Astrocyte (in vitro differentiated cells and primary cell): ENCODE measurements around the gene VPS11. TPM values are rescaled to one million over a fixed set of nuclear protein-coding genes. Genes with fewer than 3 reads are reported as not detected.
A peak's percentile ranks its signal among the peaks of the same experiment; 100 is the strongest.

Source experiments
- DNase-seq: peaks from one replicate; pipeline ENCODE4 v3.0.0-alpha.2; 2010; ENCODE audit warnings: low read depth
- FAIRE-seq: peaks from 2 replicates; lab custom pipeline; 2011; peaks lifted over from hg19 to GRCh38; lab: Jason Lieb, UNC
- H2AFZ ChIP-seq: 2 replicates; pipeline ENCODE4 v1.6.0; 2012; ENCODE audit warnings: low read depth, low read length, inconsistent platforms
- H3K27ac ChIP-seq: 2 replicates; pipeline ENCODE4 v1.5.1; 2011; ENCODE audit warnings: low read depth, low read length, inconsistent platforms
- H3K27me3 ChIP-seq: 2 replicates; pipeline ENCODE4 v1.6.0; 2011; ENCODE audit warnings: low read length, inconsistent platforms; ENCODE audit not compliant: insufficient read depth
- H3K36me3 ChIP-seq: 2 replicates; pipeline ENCODE4 v1.5.1; 2011; ENCODE audit warnings: low read length, inconsistent platforms; ENCODE audit not compliant: insufficient read depth
- H3K4me1 ChIP-seq: 2 replicates; pipeline ENCODE4 v1.5.1; 2011; ENCODE audit warnings: low read length, inconsistent platforms; ENCODE audit not compliant: insufficient read depth
- H3K4me2 ChIP-seq: 2 replicates; pipeline ENCODE4 v1.6.0; 2012; ENCODE audit warnings: low read length, inconsistent platforms
- H3K4me3 ChIP-seq: 2 replicates; pipeline ENCODE4 v1.5.1; 2011; ENCODE audit warnings: low read depth, mild to moderate bottlenecking, low read length, inconsistent platforms; ENCODE audit not compliant: insufficient read depth
- H3K79me2 ChIP-seq: 2 replicates; pipeline ENCODE4 v1.6.0; 2012; ENCODE audit warnings: mild to moderate bottlenecking, low read length, inconsistent platforms; ENCODE audit not compliant: insufficient read depth
- H3K9ac ChIP-seq: 2 replicates; pipeline ENCODE4 v1.6.0; 2012; ENCODE audit warnings: mild to moderate bottlenecking, low read length, inconsistent platforms
- H3K9me3 ChIP-seq: 2 replicates; pipeline ENCODE4 v1.5.1; 2012; ENCODE audit warnings: low read depth, mild to moderate bottlenecking, low read length, inconsistent platforms; ENCODE audit not compliant: insufficient read depth
- H4K20me1 ChIP-seq: 2 replicates; pipeline ENCODE4 v1.6.0; 2012; ENCODE audit warnings: low read length, inconsistent platforms; ENCODE audit not compliant: insufficient read depth
- H3K27ac Mint-ChIP-seq: one replicate; pipeline ENCODE4 v1.8.0; 2021; ENCODE audit warnings: mild to moderate bottlenecking, mixed read lengths; ENCODE audit not compliant: unreplicated experiment
- H3K27me3 Mint-ChIP-seq: one replicate; pipeline ENCODE4 v1.8.0; 2021; ENCODE audit warnings: low read depth, mixed read lengths; ENCODE audit not compliant: unreplicated experiment
- H3K36me3 Mint-ChIP-seq: one replicate; pipeline ENCODE4 v1.8.0; 2021; ENCODE audit warnings: low read depth, mixed read lengths; ENCODE audit not compliant: unreplicated experiment
- H3K4me1 Mint-ChIP-seq: one replicate; pipeline ENCODE4 v1.8.0; 2021; ENCODE audit warnings: low read depth, mixed read lengths; ENCODE audit not compliant: unreplicated experiment
- H3K4me3 Mint-ChIP-seq: one replicate; pipeline ENCODE4 v1.8.0; 2021; ENCODE audit warnings: mild to moderate bottlenecking, moderate library complexity, mixed read lengths; ENCODE audit not compliant: unreplicated experiment
- H3K9me3 Mint-ChIP-seq: one replicate; pipeline ENCODE4 v1.8.0; 2021; ENCODE audit warnings: mild to moderate bottlenecking, mixed read lengths; ENCODE audit not compliant: unreplicated experiment
- CTCF ChIP-seq: IDR thresholded peaks from 2 replicates; pipeline ENCODE4 v1.5.1; 2011; ENCODE audit warnings: low read depth, mild to moderate bottlenecking, inconsistent platforms, low read length, moderate library complexity; ENCODE audit not compliant: insufficient read depth
- EZH2 ChIP-seq: IDR thresholded peaks from 2 replicates; pipeline ENCODE4 v1.6.1; 2012; ENCODE audit warnings: mild to moderate bottlenecking, low read length, inconsistent platforms; ENCODE audit not compliant: insufficient read depth
- total RNA-seq: library from RNA; stranded (reverse); gene quantifications from 2 replicates; pipeline ENCODE4 v1.2.1, GENCODE V29; 2021

VPS11 gene
- total RNA-seq, 1 donor from 2014 or later, result 24.0 TPM

- FAIRE-seq, result no peak
Observed at GRCh38 chr11:119094816-119095065, 27.1 kb downstream of the VPS11 start.

GRCh38 chr11:119095066-119095880, 27.7 kb downstream of the VPS11 start:
- peak overlapping the region; percentile 75 for H3K27ac ChIP-seq
- no peak overlapping the region for H2AFZ ChIP-seq
- H3K4me1 ChIP-seq, result peaks cover 20% of the 10 kb centered on the region
- peak overlapping the region; percentile 93 for H3K9ac ChIP-seq
- H3K9me3 ChIP-seq, result no peaks in the 10 kb centered on the region
- no peak for TF ChIP-seq EZH2
- TF ChIP-seq CTCF, result no peak
- Mint-ChIP-seq H3K4me3 (peak overlapping the region; percentile 92), H3K4me1 (peaks cover 13% of the 10 kb centered on the region), H3K27ac (peak overlapping the region; percentile 47), H3K27me3 (no peaks in the 10 kb centered on the region), H3K36me3 (peaks cover 14% of the 10 kb centered on the region), H3K9me3 (no peaks in the 10 kb centered on the region)
- H3K79me2 ChIP-seq, result peaks cover 45% of the 10 kb centered on the region
- DNase-seq, result peak; percentile 97
- no peak for FAIRE-seq
- peak overlapping the region; percentile 89 for H3K4me2 ChIP-seq
- no peaks in the 10 kb centered on the region for H3K27me3 ChIP-seq
- H4K20me1 ChIP-seq, result peaks cover 29% of the 10 kb centered on the region
- H3K36me3 ChIP-seq, result peaks cover 25% of the 10 kb centered on the region
- peak overlapping the region; percentile 79 for H3K4me3 ChIP-seq

More at GRCh38 chr11:119094816-119095065, 27.1 kb downstream of the VPS11 start:
- no peaks in the 10 kb centered on the region for H3K9me3 ChIP-seq
- peaks cover 40% of the 10 kb centered on the region for H3K79me2 ChIP-seq
- Mint-ChIP-seq H3K27me3 (no peaks in the 10 kb centered on the region), H3K4me1 (peaks cover 10% of the 10 kb centered on the region), H3K4me3 (peak overlapping the region; percentile 92), H3K36me3 (peaks cover 14% of the 10 kb centered on the region), H3K9me3 (no peaks in the 10 kb centered on the region), H3K27ac (peak overlapping the region; percentile 90)
- peak overlapping the region; percentile 79 for H3K4me3 ChIP-seq
- peak overlapping the region; percentile 93 for H3K9ac ChIP-seq
- no peak overlapping the region for H2AFZ ChIP-seq
- peak; percentile 75 for DNase-seq
- peaks cover 17% of the 10 kb centered on the region for H3K4me1 ChIP-seq
- peaks cover 29% of the 10 kb centered on the region for H4K20me1 ChIP-seq
- peaks cover 23% of the 10 kb centered on the region for H3K36me3 ChIP-seq
- TF ChIP-seq CTCF, result peak; percentile 27
- no peak for TF ChIP-seq EZH2
- peak overlapping the region; percentile 89 for H3K4me2 ChIP-seq
- H3K27ac ChIP-seq, result peak overlapping the region; percentile 75
- H3K27me3 ChIP-seq, result no peaks in the 10 kb centered on the region

GRCh38 chr11:119099711-119100110, 32.1 kb downstream of the VPS11 start:
- peaks cover 14% of the 10 kb centered on the region for H3K36me3 Mint-ChIP-seq
- no peak overlapping the region for H3K27ac ChIP-seq
- no peaks in the 10 kb centered on the region for H3K27me3 ChIP-seq
- H2AFZ ChIP-seq, result no peak overlapping the region
- no peak overlapping the region for H3K4me3 ChIP-seq
- DNase-seq (no peak), FAIRE-seq (no peak)
- peaks cover 24% of the 10 kb centered on the region for H3K79me2 ChIP-seq
- no peaks in the 10 kb centered on the region for H3K27me3 Mint-ChIP-seq
- H3K4me2 ChIP-seq, result peak overlapping the region; percentile 82
- no peaks in the 10 kb centered on the region for H3K9me3 ChIP-seq
- peaks cover 15% of the 10 kb centered on the region for H3K4me1 ChIP-seq
- no peak overlapping the region for H3K4me3 Mint-ChIP-seq
- H3K9ac ChIP-seq, result no peak overlapping the region
- no peak overlapping the region for H3K27ac Mint-ChIP-seq
- H3K36me3 ChIP-seq, result peaks cover 20% of the 10 kb centered on the region
- peaks cover 11% of the 10 kb centered on the region for H3K4me1 Mint-ChIP-seq
- peaks cover 4% of the 10 kb centered on the region for H4K20me1 ChIP-seq
- TF ChIP-seq CTCF (no peak), EZH2 (no peak)
- H3K9me3 Mint-ChIP-seq, result no peaks in the 10 kb centered on the region
